Measurements from ENCODE around the gene PKDREJ. TPM values are rescaled to one million over a fixed set of nuclear protein-coding genes. Genes with fewer than 3 reads are reported as not detected.

PKDREJ gene
- total RNA-seq, 2 experiments from 2014 or later: not detected

DNA sequence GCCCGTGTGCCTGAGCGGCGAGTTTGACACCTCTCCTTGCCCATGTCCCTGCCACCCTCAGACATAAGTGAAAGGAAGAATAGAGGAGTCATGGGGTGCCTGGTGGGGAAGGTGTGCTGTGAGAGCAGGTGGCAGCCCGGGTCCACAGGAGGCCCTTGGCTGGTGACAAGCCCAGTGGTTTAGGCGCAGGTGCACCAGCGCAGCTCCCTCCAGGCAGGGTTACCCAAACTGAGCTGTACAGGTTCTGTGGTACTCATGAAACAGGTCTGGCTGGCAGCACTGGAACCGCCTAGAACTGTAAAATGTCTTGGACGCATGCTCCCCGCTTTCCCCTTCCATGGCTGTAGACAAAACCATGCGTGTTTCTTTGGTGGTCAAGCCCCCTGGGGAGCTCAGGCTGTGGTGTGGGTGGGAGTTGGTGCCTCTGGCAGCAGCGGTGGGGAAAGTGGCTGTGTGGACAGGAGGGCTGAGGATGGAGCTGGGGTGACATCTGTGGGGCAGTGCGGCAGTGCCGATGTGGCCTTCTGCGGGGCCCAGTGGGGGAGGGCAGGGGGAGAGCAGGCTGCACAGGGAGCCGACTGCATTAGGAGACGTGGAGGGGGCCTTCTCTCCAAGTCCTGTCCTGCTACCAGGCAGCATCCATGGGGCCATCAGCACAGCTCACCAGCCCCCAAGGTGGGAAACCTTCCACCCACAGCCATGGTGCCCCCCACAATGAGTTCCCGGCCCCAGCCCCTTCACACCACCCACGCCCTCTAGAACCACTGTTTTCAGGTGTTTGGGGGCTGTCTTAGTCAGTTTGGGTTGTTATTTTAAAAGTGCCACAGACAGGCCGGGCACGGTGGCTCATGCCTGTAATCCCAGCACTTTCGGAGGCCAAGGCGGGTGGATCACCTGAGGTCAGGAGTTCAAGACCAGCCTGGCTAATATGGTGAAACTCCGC is 28.0 kb upstream of the PKDREJ start:
- CTCF ChIA-PET: interaction anchor here (0.7 kb wide), 1 partner anchor 251 kb away, joined by 3 read pairs; no protein-coding TSS in a partner anchor
- POLR2A ChIA-PET: no interaction called here

DNA sequence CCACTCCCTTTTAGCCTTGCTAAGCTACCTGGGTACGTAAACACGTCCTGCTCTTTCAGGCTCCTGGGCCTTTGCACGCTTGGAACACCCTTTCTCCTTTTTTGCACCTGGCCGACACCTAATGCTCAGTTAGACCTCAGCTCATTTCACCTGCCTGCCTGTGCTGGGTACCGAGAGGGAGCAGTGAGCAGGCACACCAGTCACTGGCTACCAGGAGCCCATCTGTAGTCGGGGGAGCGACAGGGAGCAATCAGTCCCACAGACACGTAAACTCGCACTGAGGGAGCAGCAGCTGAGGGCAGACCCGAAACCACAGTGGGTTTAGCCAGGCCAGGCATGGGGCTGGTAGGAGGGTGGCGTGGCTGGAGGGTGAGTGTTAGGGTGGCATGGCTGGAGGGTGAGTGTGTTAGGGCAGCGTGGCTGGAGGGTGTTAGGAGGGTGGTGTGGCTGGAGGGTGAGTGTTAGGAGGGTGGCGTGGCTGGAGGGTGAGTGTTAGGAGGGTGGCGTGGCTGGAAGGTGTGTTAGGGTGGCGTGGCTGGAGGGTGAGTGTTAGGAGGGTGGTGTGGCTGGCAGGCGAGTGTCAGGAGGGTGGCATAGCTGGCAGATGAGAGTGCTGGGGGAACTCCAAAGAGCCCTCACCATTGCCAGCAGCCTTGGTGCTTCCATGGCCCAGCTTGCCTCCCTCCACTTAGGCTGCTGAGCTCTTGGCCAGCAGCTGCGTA is 27.1 kb upstream of the PKDREJ start:
- POLR2A ChIA-PET: interaction anchor here (0.6 kb wide), 1 partner anchor 1494 kb away, joined by 9 read pairs; no protein-coding TSS in a partner anchor
- CTCF ChIA-PET: no interaction called here

DNA sequence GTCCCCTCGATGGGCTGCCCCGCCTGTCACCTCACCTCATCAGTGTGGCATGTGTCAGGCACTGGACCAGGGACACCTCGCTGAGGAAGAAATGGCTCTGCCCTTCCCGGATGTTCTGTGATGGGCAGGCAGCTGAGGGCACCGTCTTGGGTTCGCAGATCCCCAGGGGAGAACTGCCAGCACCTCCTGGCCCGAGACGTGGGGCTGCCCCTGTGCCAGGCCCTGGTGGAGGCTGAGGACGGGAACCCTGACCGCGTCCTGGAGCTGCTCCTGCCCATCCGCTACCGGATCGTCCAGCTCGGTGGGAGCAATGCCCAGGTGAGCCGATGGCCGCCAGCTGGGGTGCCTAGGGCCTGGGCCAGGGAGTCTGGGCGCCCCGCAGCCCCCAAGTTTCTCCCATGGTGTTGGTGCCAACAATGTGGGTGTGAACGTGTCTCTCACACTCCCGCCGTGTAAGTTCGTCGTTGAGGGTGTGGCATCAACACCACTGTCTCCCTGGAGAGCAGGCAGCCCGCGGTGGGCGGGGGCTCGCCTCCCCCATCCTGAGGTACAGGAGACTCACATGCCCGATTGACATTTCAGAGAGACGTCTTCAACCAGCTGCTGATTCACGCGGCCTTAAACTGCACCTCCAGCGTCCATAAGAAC is 26.2 kb upstream of the PKDREJ start:
- ChIA-PET CTCF (interaction anchor here (0.8 to 1.4 kb wide), 3 partner anchors 12 to 172 kb away, joined by 3 to 4 read pairs (median 4); no protein-coding TSS in a partner anchor), POLR2A (no interaction called here)

DNA sequence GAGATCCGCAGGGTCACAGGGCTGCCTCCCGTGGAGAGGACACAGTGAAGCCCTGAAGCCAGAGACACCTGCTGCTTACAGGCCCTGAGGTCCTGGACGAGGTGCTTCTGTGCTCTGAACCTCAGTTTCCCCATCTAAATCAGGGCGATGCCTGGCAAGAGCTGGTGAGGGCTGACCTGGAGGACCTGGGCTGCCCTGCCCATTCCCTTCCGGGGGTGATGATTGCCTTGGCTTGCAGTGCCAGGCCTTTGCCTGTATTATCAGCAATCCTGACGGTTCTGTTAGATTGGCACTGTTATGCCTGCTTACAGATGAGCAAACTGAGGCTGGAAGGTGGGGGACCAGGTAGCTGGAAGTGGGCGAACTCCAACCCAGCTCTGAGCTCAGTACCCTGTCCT is 25.7 kb upstream of the PKDREJ start:
- ChIA-PET CTCF (interaction anchor here (0.6 to 1.4 kb wide), 4 partner anchors 11 to 172 kb away, joined by 3 to 4 read pairs (median 4); no protein-coding TSS in a partner anchor), POLR2A (interaction anchor here (0.5 kb wide), 1 partner anchor 1008 kb away, joined by 3 read pairs; no protein-coding TSS in a partner anchor)

DNA sequence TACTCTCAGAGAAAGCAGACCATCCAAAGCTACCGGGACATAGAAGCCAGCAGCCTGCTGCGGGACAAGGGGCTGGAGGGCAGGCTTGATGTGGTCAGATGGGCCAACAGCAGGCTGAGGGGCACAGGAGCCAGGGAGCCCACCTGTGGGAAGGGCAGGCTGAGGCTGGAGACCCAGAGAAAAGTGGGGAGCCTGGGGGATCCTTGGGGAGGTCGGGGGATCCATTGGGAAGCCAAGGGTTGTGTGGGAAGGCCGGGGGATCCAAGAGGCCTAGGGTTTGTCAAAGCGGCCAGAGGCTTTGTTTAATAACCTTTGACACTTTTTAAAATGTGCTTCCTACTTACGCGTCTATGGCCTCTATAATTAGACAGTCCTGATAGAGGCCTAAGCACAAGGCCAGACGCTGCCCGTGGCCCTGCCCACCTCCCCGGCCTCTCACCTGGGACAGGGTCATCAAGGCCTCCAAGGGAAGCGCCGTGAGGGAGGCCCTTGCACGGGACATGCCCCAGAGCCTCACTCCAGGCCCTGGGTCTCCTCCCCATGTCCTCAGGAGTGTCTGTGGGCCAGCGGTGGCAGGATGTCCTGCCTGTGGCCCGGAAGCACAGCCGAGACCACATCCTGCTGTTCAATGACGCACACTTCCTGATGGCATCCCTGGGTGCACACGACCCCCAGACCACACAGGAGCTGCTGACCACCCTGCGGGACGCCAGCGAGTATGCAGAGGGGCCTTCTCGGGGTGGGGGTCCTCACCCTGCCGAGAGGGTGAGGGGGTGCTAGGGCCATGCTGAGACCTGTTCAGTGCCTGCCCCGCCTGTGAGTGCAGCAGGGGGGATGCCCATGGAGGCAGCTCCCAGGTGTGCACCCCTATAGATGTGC is 25.0 kb upstream of the PKDREJ start:
- POLR2A ChIA-PET: interaction anchor here (0.5 to 1.1 kb wide), 2 partner anchors 21 to 1007 kb away, joined by 3 to 5 read pairs; partner anchors contain the start of gene TTC38
- CTCF ChIA-PET: interaction anchor here (0.6 to 1.4 kb wide), 4 partner anchors 10 to 171 kb away, joined by 3 to 4 read pairs (median 4); no protein-coding TSS in a partner anchor

DNA sequence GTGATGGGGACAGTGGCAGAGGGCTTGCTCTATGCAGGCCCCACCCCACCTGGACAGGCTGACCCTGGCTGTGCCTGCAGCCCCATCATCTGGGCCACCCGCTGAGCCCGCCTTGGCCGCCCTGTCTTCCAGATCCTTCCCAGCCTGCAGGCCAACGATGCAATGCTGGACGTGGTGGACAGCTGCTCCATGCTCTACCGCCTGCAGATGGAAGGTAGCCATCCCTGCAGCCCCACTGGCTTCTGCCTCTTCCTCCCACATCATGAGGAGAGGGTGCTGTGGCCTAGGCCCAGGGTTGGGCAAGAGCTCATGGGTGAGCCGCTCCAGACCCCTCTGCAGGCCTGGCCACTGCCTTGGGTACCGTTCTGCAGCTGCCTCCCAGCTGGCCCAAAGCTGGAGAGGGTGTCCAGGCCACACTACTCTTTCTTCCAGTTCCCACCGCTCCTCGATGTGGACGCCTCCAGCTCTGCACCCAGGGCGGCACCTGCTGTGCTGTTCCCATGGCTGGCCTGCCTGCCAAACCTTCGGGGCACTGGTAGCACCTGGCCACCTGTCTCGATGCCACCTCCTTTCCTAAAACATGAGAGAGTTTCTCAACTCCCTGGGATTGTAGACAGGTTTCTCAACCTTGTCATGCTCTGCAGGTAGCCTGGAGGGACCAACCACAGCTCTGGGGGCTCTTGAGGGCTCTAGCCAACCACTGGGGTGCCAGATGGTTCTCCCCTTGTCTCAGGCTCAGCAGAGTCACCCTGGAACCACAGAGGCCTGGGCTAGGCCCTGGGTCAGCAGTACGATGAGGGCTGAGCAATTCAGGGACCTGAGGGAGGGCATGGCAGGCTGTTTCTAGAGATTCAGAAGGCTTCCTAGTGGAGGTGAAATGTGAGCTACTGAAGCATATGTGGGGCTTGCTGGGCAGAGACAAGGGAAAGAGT is 24.1 kb upstream of the PKDREJ start:
- ChIA-PET POLR2A (interaction anchor here (1.1 kb wide), 1 partner anchor 20 kb away, joined by 5 read pairs; the partner anchor contains the start of gene TTC38), CTCF (no interaction called here)

DNA sequence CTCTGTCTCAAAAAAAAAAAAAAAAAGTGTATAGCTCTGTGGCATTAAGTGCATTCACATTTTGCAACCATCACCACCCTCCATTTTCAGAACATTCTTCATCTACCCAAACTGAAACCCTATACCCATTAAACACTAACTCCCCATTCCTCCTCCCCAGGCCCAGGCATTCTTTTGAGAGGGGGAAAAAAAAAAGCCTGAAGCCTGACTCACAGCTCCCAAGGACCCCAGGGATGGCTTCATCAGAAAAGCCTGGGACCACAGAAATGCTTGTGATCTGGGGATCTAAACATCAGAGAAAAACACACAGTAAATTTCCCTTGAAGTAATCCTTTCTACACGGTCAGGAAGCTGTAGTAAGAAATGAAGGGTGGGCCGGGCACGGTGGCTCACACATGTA is 22.9 kb upstream of the PKDREJ start:
- CTCF ChIA-PET: interaction anchor here (0.7 to 1.2 kb wide), 2 partner anchors 35 to 280 kb away, joined by 3 read pairs; no protein-coding TSS in a partner anchor

DNA sequence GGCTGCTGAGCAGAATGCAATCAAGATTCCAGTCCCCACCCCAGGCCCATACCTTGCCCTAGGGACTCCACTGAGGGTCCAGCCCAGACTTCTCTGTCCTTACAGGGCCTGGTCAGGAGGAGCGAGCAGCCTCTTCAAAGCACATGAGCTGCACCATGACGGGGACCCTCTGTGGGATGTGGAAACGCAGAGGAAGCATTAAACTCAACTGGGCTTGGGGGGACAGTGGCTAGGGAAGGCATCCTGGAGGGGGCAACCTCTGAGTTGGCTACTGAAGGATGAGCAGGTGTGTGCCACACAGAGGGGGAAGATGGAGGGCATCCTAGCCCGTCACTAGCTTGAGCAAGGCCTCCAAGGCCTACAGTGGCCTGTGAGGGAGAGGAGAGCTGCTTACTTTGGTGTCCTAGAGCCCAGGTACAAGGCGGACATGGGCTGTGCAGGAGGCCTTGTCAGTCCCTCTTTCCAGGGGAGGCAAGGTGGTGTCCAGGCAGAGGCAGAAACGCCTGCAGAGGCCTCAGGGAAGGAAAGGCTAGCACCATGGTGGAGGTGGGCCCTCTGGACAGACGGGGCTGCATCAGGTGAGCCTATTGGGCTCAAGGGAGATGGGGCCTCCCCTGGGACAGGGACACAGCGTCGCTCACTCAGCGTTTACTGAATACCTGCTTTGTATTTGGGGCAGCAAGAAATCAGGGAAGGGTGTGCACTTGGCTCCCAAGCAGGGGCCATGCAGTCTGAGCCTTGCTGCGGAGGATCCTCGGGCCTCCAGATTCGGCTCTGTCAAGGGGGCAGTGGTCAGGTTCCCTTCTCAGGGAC is 18.9 kb upstream of the PKDREJ start:
- ChIA-PET POLR2A (no interaction called here), CTCF (no interaction called here)

More for the DNA sequence above, 22.9 kb upstream of the PKDREJ start:
- POLR2A ChIA-PET: interaction anchor here (0.6 kb wide), 1 partner anchor 10 kb away, joined by 3 read pairs; no protein-coding TSS in a partner anchor

DNA sequence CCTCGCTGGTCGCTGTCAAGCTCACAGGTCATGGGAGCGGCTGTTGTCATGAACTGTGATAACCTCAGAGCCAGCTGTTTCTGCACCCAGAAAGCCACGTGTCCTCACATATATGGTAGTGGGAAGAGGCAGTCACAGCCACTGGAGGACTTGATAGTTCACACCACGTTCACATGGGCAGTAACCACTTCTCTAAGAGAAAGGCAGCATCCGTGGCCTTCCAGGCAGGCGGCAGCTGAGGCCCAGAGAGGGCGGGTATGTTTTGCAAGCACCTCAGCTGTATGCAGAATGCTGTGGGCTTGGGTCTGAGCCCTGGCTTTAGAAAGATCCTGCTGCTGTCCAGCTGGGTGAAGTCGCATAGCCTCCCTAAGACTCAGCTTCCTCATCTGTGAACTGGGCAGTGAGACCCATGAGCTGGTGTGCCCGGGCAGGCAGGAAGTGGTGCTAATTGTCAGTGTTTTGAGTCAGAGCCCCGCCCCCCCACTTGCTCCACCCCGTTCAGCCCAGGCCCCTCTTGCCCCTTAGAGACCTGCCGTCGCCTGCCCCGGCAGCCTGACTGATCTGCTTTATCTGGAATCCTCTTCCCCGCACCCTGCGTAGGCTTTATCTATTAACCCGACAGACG is 18.0 kb upstream of the PKDREJ start:
- ChIA-PET CTCF (interaction anchor here (1.4 kb wide), 1 partner anchor 12 kb away, joined by 6 read pairs; no protein-coding TSS in a partner anchor), POLR2A (interaction anchor here (0.6 to 0.9 kb wide), 2 partner anchors 13 to 15 kb away, joined by 3 to 5 read pairs; no protein-coding TSS in a partner anchor)

DNA sequence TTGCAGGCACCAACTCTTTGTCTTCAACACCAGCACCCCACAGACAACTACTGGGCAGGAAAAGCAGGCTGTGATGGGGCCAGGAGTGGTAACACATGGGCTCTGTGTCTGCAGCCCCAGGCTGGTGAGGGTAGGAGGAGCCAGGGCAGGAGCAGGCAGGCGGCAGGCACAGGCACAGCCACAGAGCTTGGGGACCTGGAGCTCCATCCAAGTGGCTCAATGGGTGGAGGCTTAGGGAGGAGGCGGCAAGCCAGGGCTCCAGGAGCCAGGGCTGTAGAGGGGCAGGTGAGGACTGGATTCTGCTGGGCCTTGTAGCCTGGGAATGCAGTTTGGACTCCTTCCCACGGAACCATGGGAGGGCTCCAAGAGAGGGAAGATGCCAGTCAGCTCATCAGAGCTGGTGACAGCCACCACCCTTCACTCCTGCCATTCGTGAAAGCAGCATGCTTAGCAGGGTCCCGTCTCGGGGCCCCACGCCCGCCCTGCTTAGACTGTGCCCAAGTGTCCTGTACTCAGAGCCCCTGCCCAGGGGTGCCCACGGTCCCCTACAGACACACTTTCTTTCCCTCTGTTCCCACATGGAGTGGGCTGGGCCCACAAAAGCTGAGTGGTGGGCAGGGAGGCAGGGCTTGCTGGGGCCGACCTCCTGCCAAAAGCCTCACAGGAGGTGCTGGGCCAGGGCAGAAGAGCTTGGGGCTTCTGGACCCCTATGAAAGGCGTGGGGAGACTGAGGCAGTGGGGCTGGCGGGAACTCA is 17.1 kb upstream of the PKDREJ start:
- ChIA-PET CTCF (interaction anchor here (1.0 to 1.4 kb wide), 2 partner anchors 12 to 128 kb away, joined by 4 to 6 read pairs; no protein-coding TSS in a partner anchor), POLR2A (interaction anchor here (0.9 kb wide), 1 partner anchor 16 kb away, joined by 3 read pairs; no protein-coding TSS in a partner anchor)

DNA sequence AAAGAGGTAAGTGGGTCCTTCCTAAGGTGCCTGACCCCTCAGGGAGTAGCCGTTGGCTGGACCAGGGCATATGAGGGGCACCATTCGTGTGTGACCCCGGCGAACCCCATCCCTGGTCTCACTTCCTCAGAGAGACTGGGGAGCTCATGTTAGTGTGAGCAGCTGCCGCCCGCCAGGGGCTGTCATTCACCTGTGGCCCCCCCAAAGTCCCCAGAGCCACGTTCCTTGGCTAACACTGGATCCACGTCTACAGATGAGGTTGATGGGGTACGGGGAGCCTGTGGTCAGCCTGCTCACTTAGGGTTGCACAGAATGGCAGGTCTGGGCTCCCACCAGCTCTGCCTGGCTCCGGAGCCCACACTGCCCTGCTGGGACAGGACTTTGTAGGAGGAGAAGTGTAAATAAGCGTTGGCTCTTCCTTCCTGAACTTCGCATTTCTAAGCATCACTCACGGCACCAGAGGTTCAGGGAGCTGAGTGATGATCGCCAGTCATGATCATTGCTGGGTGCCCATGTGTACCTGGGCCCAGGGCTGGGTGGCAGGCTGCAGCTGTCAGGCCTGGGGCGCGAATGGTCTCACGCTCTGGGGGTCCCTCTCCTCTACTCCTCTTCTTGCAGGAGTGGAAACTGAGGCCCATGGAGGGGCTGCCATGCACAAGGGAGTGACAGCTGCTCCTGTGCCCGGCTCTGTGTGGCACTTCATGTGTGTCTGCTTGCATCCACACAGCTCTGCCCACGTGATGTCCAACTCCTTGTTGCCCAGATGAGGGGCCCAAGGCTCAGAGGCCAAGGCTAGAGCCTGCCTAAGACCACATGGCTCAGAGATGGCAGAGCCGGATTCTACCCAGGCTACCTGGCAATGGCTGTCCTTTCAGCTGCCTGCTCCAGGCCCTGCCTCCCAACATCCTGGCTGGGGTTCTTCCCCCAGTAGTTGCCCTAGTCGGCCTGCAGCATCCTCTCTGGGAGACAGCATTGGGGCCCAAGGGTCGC is 15.8 kb upstream of the PKDREJ start:
- CTCF ChIA-PET: interaction anchor here (1.0 to 1.4 kb wide), 2 partner anchors 10 to 127 kb away, joined by 4 read pairs; no protein-coding TSS in a partner anchor
- POLR2A ChIA-PET: no interaction called here

DNA sequence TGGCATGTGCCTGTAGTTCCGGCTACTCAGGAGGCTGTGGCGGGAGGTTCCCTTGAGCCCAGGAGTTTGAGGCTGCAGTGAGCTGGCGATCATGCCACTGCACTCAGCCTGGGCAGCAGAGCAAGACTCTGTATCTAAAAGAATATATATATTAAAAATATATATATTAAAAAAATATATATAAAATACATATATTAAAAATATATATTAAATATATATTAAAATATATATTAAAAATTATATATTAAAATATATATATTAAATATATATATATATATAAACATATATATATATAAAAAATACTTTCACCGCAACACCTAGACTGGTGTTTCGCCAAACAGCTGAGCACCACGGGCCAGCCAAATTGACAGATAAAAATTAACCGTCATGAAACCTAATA is 13.4 kb upstream of the PKDREJ start:
- ChIA-PET CTCF (no interaction called here), POLR2A (no interaction called here)

DNA sequence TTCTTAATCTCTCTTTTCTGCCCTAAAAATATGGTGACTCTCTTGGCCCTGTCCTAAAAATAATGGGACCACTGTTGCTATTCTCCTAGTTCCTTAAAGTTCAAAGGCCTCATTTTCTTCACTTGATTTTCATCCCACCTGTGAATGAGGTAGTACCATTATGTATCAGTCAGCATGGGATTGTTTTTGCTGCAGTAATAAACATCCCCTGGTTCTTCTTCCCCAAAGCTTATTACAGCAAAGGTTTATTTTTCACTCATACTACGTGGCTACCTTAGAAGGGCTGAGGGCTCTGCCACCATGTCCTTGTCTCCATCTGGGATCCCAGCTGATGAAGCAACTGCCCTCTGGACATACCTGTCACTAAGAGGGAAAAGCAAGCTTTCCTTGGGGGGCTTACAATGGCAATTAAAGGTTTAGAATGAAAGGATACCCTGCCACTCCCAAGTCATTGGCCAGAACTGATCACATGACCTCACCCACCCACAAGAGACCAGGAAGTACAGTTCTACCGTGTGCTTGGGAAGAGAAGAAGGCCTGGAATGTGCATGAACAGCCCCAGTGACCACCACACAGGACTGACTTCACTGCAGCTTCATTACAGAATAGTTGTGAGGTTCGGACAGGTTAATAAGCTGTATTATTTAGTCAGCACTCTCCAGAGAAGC is 12.4 kb upstream of the PKDREJ start:
- CTCF ChIA-PET: no interaction called here

DNA sequence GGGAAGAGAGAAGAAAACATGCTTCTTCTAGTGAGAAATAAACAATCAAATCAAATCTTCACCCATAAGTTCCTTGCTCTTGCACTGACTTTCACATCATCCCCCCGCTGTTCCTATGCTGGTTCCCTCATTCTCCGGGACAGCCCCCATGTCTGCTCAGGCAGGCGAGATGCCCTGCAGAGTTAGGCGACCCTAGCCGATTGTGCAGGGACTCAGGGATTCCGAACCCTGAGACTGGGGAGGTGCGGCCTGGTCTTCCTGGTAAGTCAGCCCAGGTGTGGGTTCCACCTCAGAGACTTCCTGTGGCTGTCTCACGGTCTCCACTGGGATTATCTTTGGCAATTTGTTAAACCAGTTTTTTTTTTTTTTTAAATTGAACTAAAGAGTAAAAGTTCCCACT is 11.2 kb upstream of the PKDREJ start:
- ChIA-PET POLR2A (no interaction called here), CTCF (no interaction called here)

More for the DNA sequence above, 12.4 kb upstream of the PKDREJ start:
- POLR2A ChIA-PET: no interaction called here

All from activated CD8-positive, alpha-beta memory T cell treated with anti-CD3 and anti-CD28 coated beads for 36 hours (primary cell).